SK-N-SH treated with all-trans-retinoic acid at 6 μM for 48 hours (cell line): ENCODE data around the gene SLC13A3.

Experiments
- ATAC-seq: fragments of 200-7000 bp; cut with Tn5 transposase; 3 replicates; pipeline ENCODE4 v1.9.1; 2020; ENCODE audit warnings: mild to moderate bottlenecking, moderate library complexity
- ARNTL ChIP-seq: fragments of 450-650 bp; formaldehyde crosslinking; IDR thresholded peaks from 2 replicates; pipeline ENCODE4 v1.5.0; 2020; ENCODE audit warnings: low read depth, mild to moderate bottlenecking, moderate library complexity, borderline replicate concordance
- BACH2 ChIP-seq: fragments of 250-450 bp; sonication (Bioruptor Pico); IDR thresholded peaks from 2 replicates; pipeline ENCODE4 v1.9.0; 2021; ENCODE audit warnings: mild to moderate bottlenecking, borderline replicate concordance
- CREB5 ChIP-seq: fragments of 250-450 bp; sonication (Bioruptor Pico); IDR thresholded peaks from 2 replicates; pipeline ENCODE4 v1.5.1; 2020; ENCODE audit warnings: low read depth, mild to moderate bottlenecking, moderate library complexity
- CSDC2 ChIP-seq: fragments of 250-450 bp; sonication (Bioruptor Pico); IDR thresholded peaks from 2 replicates; pipeline ENCODE4 v1.5.0; 2020; ENCODE audit warnings: mild to moderate bottlenecking, moderate library complexity
- CSRNP3 ChIP-seq: fragments of 250-450 bp; sonication (Bioruptor Pico); IDR thresholded peaks from 2 replicates; pipeline ENCODE4 v1.5.1; 2021; ENCODE audit warnings: mild to moderate bottlenecking, moderate library complexity
- ESRRG ChIP-seq: fragments of 250-450 bp; sonication (Bioruptor Pico); IDR thresholded peaks from 2 replicates; pipeline ENCODE4 v1.6.1; 2021; ENCODE audit warnings: mild to moderate bottlenecking
- GLIS3 ChIP-seq: fragments of 250-450 bp; sonication (Bioruptor Pico); IDR thresholded peaks from 2 replicates; pipeline ENCODE4 v1.5.0; 2020; ENCODE audit warnings: mild to moderate bottlenecking, moderate library complexity
- ISL1 ChIP-seq: fragments of 250-450 bp; sonication (Bioruptor Pico); IDR thresholded peaks from 2 replicates; pipeline ENCODE4 v2.1.2; 2022; ENCODE audit warnings: mild to moderate bottlenecking, moderate library complexity
- OSR1 ChIP-seq: fragments of 250-450 bp; sonication (Bioruptor Pico); IDR thresholded peaks from 2 replicates; pipeline ENCODE4 v1.8.0; 2022; ENCODE audit warnings: moderate library complexity, mild to moderate bottlenecking, inconsistent platforms
- PATZ1 ChIP-seq: fragments of 250-450 bp; sonication (Bioruptor Pico); IDR thresholded peaks from 2 replicates; pipeline ENCODE4 v1.8.0; 2020; ENCODE audit warnings: mild to moderate bottlenecking, moderate library complexity, borderline replicate concordance
- POU6F1 ChIP-seq: fragments of 250-450 bp; sonication (Bioruptor Pico); IDR thresholded peaks from 2 replicates; pipeline ENCODE4 v1.8.0; 2021; ENCODE audit warnings: low read depth, mild to moderate bottlenecking, moderate library complexity, borderline replicate concordance
- PPARA ChIP-seq: fragments of 250-450 bp; sonication (Bioruptor Pico); IDR thresholded peaks from 2 replicates; pipeline ENCODE4 v1.5.0; 2020; ENCODE audit warnings: mild to moderate bottlenecking, borderline replicate concordance
- RARB ChIP-seq: fragments of 250-450 bp; sonication (Bioruptor Pico); IDR thresholded peaks from 2 replicates; pipeline ENCODE4 v1.8.0; 2021; ENCODE audit warnings: mild to moderate bottlenecking, moderate library complexity
- SNAI2 ChIP-seq: fragments of 250-450 bp; sonication (Bioruptor Pico); IDR thresholded peaks from 2 replicates; pipeline ENCODE4 v1.5.0; 2020; ENCODE audit warnings: mild to moderate bottlenecking, moderate library complexity
- TCF4 ChIP-seq: fragments of 250-450 bp; sonication (Bioruptor Pico); IDR thresholded peaks from 2 replicates; pipeline ENCODE4 v1.8.0; 2021; ENCODE audit warnings: mild to moderate bottlenecking, moderate library complexity, borderline replicate concordance
- TOX ChIP-seq: fragments of 250-450 bp; sonication (Bioruptor Pico); IDR thresholded peaks from 2 replicates; pipeline ENCODE4 v1.8.0; 2021; ENCODE audit warnings: mild to moderate bottlenecking, moderate library complexity, borderline replicate concordance
- TSHZ2 ChIP-seq: fragments of 250-450 bp; sonication (Bioruptor Pico); IDR thresholded peaks from 2 replicates; pipeline ENCODE4 v1.5.0; 2020; ENCODE audit warnings: mild to moderate bottlenecking, moderate library complexity
- ZC3H10 ChIP-seq: fragments of 250-450 bp; sonication (Bioruptor Pico); IDR thresholded peaks from 2 replicates; pipeline ENCODE4 v1.5.1; 2021; ENCODE audit warnings: mild to moderate bottlenecking, moderate library complexity
- ZFP30 ChIP-seq: fragments of 450-650 bp; formaldehyde crosslinking; IDR thresholded peaks from 2 replicates; pipeline ENCODE4 v1.5.0; 2022; ENCODE audit warnings: mild to moderate bottlenecking, moderate library complexity
- ZNF565 ChIP-seq: fragments of 450-650 bp; formaldehyde crosslinking; conservative IDR thresholded peaks from 2 replicates; pipeline ENCODE4 v1.5.0; 2020; ENCODE audit warnings: low read depth, mild to moderate bottlenecking, moderate library complexity
- ZNF70 ChIP-seq: fragments of 450-650 bp; formaldehyde crosslinking; IDR thresholded peaks from 2 replicates; pipeline ENCODE4 v1.5.0; 2020; ENCODE audit warnings: mild to moderate bottlenecking, moderate library complexity
- ZNF8 ChIP-seq: fragments of 450-650 bp; formaldehyde crosslinking; IDR thresholded peaks from 2 replicates; pipeline ENCODE4 v1.5.0; 2020; ENCODE audit warnings: mild to moderate bottlenecking, moderate library complexity

Gene SLC13A3

GRCh38 chr20:46649650-46649949 lies 1.7 kb downstream of the SLC13A3 start (continued):
- no peak for TF ChIP-seq CSRNP3
- no peak for TF ChIP-seq TOX (CRISPR knock-in tag)
- no peak for TF ChIP-seq ZC3H10 (CRISPR knock-in tag)
- no peak for TF ChIP-seq TCF4 (CRISPR knock-in tag)
- TF ChIP-seq ZNF565 (CRISPR knock-in tag), result no peak
- TF ChIP-seq SNAI2 (CRISPR knock-in tag), result no peak
- TF ChIP-seq, all 23 proteins: peak for 0

- no peak; the same call in 2 of the 3 replicates for ATAC-seq
- TF ChIP-seq ESRRG (CRISPR knock-in tag) (no peak), ZFP30 (CRISPR knock-in tag) (no peak), OSR1 (CRISPR knock-in tag) (no peak), TCF4 (CRISPR knock-in tag) (no peak), PATZ1 (CRISPR knock-in tag) (no peak), ZNF565 (CRISPR knock-in tag) (no peak), RARB (CRISPR knock-in tag) (no peak), BACH2 (no peak), CSDC2 (CRISPR knock-in tag) (no peak), PPARA (CRISPR knock-in tag) (no peak), TSHZ2 (CRISPR knock-in tag) (no peak), GLIS3 (CRISPR knock-in tag) (no peak), CSRNP3 (no peak), ARNTL (CRISPR knock-in tag) (no peak), SNAI2 (CRISPR knock-in tag) (no peak), ISL1 (CRISPR knock-in tag) (no peak), ZC3H10 (CRISPR knock-in tag) (no peak)
Measured at GRCh38 chr20:46648903-46649649, 2.2 kb downstream of the SLC13A3 start.

GRCh38 chr20:46647469-46647868 lies 3.8 kb downstream of the SLC13A3 start:
- no peak for TF ChIP-seq GLIS3 (CRISPR knock-in tag)
- no peak for TF ChIP-seq ISL1 (CRISPR knock-in tag)
- no peak for TF ChIP-seq BACH2
- TF ChIP-seq RARB (CRISPR knock-in tag), result no peak
- no peak for TF ChIP-seq ZFP30 (CRISPR knock-in tag)
- no peak for TF ChIP-seq TOX (CRISPR knock-in tag)
- TF ChIP-seq ZC3H10 (CRISPR knock-in tag), result no peak
- no peak for TF ChIP-seq CSDC2 (CRISPR knock-in tag)
- TF ChIP-seq POU6F1 (CRISPR knock-in tag), result no peak
- TF ChIP-seq SNAI2 (CRISPR knock-in tag), result no peak
- TF ChIP-seq ARNTL (CRISPR knock-in tag), result no peak
- no peak for TF ChIP-seq CSRNP3
- TF ChIP-seq TCF4 (CRISPR knock-in tag), result no peak
- TF ChIP-seq OSR1 (CRISPR knock-in tag), result no peak
- no peak for TF ChIP-seq ZNF70
- no peak for TF ChIP-seq ZNF8
- no peak for TF ChIP-seq CREB5 (CRISPR knock-in tag)
- TF ChIP-seq ESRRG (CRISPR knock-in tag), result no peak

More at GRCh38 chr20:46647469-46647868, 3.8 kb downstream of the SLC13A3 start:
- no peak for ATAC-seq
